SK-N-MC (cell line): ENCODE data around the gene CAMTA2.

Experiments used
- EZH2 ChIP-seq: fragments of 200-600 bp; sonication (generic); IDR thresholded peaks from one replicate; pipeline ENCODE4 v1.6.1; 2017; ENCODE audit warnings: antibody characterized with exemption
- FOXP2 ChIP-seq: optimal IDR thresholded peaks from 2 replicates; pipeline ENCODE3; 2011; ENCODE audit warnings: mild to moderate bottlenecking, moderate library complexity; ENCODE audit not compliant: insufficient read depth; ENCODE audit errors: extremely low read length, control extremely low read depth
- POLR2AphosphoS5 ChIP-seq: IDR thresholded peaks from 2 replicates; pipeline ENCODE4 v1.6.1; 2012; ENCODE audit warnings: mild to moderate bottlenecking, low read depth, low read length, borderline replicate concordance

DNA sequence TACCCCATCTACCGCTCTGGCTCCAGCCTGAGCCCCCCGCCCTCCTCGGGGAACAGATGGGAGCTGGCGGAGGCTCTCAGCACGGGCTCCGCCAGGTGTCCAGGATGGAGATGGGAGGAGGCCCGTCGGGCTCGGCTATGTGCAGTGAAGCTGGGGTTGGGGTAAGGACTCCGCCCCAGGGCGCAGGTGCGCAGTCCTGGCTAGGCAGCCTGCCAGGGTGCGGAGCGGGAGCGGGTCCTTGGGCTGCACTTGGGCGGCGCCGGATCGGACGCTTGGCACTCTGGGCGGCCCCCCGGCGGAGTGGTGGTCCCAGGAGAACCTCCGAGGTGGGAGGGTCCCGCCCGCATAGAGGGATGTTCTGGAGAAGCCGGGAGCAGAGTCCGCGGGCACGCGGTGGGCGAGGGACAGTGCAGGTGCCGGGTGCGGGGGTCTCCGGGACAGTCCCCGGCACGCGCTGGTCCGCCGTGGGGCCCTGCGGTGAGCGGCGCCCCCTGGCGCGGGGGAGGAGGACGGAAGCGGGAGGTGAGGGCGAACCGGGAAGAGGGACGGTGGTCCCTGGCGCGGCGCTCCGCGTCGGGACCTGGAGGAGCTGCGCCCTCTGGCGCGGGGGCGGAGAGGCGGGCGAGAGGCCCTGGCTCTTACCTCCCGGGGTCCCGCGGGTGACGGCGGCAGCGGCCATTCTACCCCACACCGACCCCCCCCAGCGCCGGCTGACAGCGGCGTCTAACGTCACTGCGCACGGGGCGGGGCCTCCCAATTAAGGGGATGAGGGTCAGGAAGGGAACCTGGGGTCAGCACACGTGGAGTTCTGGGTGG is at the start of gene CAMTA2:
- TF ChIP-seq EZH2 (no peak), FOXP2 (no peak), POLR2AphosphoS5 (no peak; the same call in 1 of the 2 replicates)
